GM12873 (cell line): ENCODE measurements around the gene PTCD1.

Experiments used
- TF ChIP-seq, protein P1 (sequence below): IDR thresholded peaks from 2 replicates; pipeline ENCODE4 v1.5.1; 2012; ENCODE audit warnings: low read depth, mild to moderate bottlenecking, moderate library complexity, low read length, control low read depth; ENCODE audit not compliant: insufficient read depth; ENCODE audit errors: missing control alignments

PTCD1 gene

DNA sequence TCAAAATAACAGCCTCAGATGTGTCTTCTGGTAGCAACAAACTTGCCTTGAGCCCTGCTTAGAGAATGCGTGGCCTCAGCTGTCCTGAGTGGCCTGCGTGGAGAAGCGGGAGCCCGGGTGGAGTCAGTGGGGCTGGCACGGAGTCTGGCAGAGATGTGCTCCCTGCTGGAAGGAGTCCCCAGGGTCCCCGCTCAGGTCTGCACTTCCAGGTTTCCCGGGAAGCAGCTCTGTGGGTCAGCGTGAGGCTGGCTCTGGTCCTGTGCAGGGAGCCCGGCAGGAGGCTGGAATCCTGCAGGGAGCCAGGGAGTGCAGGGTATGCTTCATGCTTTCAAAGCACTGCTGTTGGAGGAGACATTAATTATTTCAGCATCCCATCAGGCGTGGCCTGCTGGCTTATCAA, 10.3 kb upstream of the PTCD1 start:
- TF ChIP-seq, protein P1, sequence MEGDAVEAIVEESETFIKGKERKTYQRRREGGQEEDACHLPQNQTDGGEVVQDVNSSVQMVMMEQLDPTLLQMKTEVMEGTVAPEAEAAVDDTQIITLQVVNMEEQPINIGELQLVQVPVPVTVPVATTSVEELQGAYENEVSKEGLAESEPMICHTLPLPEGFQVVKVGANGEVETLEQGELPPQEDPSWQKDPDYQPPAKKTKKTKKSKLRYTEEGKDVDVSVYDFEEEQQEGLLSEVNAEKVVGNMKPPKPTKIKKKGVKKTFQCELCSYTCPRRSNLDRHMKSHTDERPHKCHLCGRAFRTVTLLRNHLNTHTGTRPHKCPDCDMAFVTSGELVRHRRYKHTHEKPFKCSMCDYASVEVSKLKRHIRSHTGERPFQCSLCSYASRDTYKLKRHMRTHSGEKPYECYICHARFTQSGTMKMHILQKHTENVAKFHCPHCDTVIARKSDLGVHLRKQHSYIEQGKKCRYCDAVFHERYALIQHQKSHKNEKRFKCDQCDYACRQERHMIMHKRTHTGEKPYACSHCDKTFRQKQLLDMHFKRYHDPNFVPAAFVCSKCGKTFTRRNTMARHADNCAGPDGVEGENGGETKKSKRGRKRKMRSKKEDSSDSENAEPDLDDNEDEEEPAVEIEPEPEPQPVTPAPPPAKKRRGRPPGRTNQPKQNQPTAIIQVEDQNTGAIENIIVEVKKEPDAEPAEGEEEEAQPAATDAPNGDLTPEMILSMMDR = no peak

DNA sequence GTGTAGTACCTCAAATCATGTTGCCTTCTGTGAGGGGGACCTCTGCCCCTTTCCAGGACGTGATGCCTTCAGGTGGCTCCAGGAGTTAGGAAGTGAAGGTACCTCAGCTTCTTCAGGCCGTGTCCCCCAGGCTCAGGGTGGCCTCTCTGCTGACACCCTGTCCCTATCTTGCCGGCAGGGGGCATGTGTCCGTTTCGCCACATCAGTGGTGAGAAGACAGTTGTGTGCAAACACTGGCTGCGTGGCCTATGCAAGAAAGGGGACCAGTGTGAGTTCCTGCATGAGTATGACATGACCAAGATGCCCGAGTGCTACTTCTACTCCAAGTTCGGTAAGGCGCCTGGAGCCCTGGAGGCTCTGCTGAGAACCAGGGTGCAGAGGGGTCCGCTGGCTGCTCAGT, 9.3 kb upstream of the PTCD1 start:
- TF ChIP-seq, protein P1 = peak; percentile 62

- TF ChIP-seq, protein P1 = no peak
Observed at GRCh38 chr7:99446096-99446495, 7.5 kb upstream of the PTCD1 start.

- TF ChIP-seq, protein P1 = no peak
Observed at GRCh38 chr7:99440195-99440594, 1.6 kb upstream of the PTCD1 start.

DNA sequence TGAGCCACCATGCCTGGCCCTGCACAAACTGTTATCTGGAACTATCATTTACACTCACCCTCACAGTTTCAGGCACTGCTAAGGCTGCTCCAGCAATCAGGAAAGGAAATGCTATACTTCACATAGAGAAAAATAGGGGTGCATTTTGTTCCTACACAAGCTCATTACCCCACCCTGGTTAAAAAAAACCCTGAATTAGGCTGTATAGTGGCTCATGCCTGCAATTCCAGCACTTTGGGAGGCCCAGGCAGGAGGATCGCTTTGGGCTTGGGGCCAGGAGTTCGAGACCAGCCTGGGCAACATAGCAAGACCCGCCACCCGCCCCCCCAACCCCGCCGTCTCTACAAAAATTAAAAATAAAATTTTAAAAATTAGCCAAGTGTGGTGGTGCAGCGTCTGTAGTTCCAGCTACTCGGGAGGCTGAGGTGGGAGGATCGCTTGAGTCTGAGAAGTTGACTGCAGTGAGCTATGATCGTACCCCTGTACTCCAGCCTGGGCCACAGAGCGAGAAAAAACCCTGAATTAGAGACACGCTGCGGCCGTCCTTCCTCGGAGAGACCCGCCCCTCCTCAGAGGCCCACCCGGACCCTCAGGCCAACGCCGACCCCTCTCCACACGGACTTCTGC, 539 bp downstream of the PTCD1 start:
- TF ChIP-seq, protein P1 = no peak

DNA sequence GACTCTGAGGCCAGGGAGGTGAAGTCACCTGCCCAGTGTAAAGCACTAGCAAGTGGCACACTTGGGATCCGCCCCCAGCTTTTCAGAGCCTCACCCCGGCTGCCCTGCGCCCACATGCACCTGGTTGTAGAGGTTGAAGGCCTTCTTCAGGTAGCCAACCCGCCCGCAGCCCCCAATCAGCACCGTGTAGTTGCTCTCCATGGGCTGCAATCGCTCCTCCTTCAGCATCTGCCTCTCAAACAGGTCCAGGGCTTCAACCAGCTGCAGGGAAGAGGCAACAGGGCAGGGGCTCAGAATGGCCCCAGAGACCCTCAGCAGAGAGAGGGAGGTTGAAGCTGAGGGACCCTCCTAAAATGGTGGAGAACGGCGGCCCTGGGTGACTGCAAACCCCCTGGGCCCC, 5.4 kb downstream of the PTCD1 start:
- TF ChIP-seq, protein P1 = no peak

DNA sequence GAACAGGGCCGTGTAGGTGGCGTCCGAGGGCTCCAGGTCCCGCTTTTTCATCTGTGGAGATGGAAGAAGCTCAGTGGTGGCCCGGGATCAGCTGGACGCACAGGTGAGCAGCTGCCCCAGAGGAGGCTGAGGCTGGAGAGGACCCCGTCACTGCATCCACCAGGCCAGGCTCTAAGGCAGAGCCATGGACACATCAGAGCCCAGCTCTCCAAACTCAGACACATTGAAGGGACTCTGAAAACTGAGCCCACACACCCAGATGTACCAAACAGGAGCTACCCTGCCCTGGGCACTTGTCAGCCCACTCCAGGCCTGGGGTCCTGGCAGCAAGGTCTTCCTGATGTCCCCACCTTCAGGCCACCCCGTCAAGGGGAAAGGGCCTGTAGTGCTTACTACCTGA, 8.8 kb downstream of the PTCD1 start:
- TF ChIP-seq, protein P1 = no peak
